Left lung (tissue), 10 donors: ENCODE data around the gene FARP1. TPM values are rescaled to one million over a fixed set of nuclear protein-coding genes. Genes with fewer than 3 reads are reported as not detected.

Experiments used
- ATAC-seq: fragments of 200-7000 bp; cut with Tn5 transposase; one replicate; pipeline ENCODE4 v1.9.1; 2020; ENCODE audit warnings: moderate library complexity
- DNase-seq, 4 donors: peaks; one replicate each; pipeline ENCODE4 v3.0.0-alpha.2; 2013 to 2020
- H3K27ac ChIP-seq, 2 donors: fragments of 200-600 bp; sonication (generic) in 1 of 2; one replicate each; pipeline versions ENCODE4 v1.5.0 to v1.8.0; 2020 to 2021
- H3K27me3 ChIP-seq, 2 donors: fragments of 200-600 bp; sonication (generic) in 1 of 2; one replicate each; pipeline versions ENCODE4 v1.5.0 to v1.8.0; 2020 to 2021
- H3K36me3 ChIP-seq, 2 donors: fragments of 200-600 bp; sonication (generic) in 1 of 2; one replicate each; pipeline versions ENCODE4 v1.5.0 to v1.8.0; 2020 to 2021
- H3K4me1 ChIP-seq, 2 donors: fragments of 200-600 bp; one replicate each; pipeline ENCODE4 v1.8.0; 2021
- H3K4me3 ChIP-seq, 2 donors: fragments of 200-600 bp; sonication (generic) in 1 of 2; one replicate each; pipeline versions ENCODE4 v1.5.0 to v1.8.0; 2020 to 2021; ENCODE audit warnings: mild to moderate bottlenecking in 1 of 2
- H3K9me3 ChIP-seq, 2 donors: fragments of 200-600 bp; sonication (generic) in 1 of 2; one replicate each; pipeline versions ENCODE4 v1.5.0 to v1.8.0; 2020 to 2021
- CTCF ChIP-seq, 2 donors: fragments of 200-600 bp; sonication (generic) in 1 of 2; IDR thresholded peaks; one replicate each; pipeline versions ENCODE4 v1.5.0 to v1.8.0; 2021; ENCODE audit warnings: antibody characterized with exemption in 2 of 2
- intact Hi-C, 2 donors: fragments of 100-400 bp; cut with DNase I; formaldehyde crosslinking; loops; one replicate each; pipeline versions ENCODE4 v1.11.2 to v1.14.2; 2022
- polyA plus RNA-seq, 6 donors: library from polyadenylated mRNA; unstranded; fragments of 120-200 nt; gene quantifications; one replicate each; pipeline ENCODE4 v1.2.1, GENCODE V29; 2013; ENCODE audit not compliant: insufficient read length in 6 of 6
- total RNA-seq, 2 donors: library from RNA; stranded (reverse); fragmentation: NEBNext Ultra II Directional; extraction: Animal tissue kit (Norgen Biotek cat#: 25700); gene quantifications; one replicate each; pipeline ENCODE4 v1.2.1, GENCODE V29; 2021
- donor health status: DM: no; HTN: yes; CAD: no.
- donor health status: DM: no; HTN: no; CAD: no.

FARP1 gene
- total and polyA plus RNA-seq, 8 donors = 78.9 to 142 (median 132) TPM

GRCh38 chr13:98187155-98187964, 44.5 kb downstream of the FARP1 start:
- peaks cover 0 to 12% of the 10 kb centered on the region in 2 donors for H3K4me1 ChIP-seq
- H3K36me3 ChIP-seq = no peaks in the 10 kb centered on the region
- DNase-seq (no peak), ATAC-seq (no peak)
- no peak overlapping the region for H3K27ac ChIP-seq
- H3K27me3 ChIP-seq = no peaks in the 10 kb centered on the region
- H3K4me3 ChIP-seq = no peak overlapping the region
- intact Hi-C loops = no loop called here
- no peaks in the 10 kb centered on the region for H3K9me3 ChIP-seq
- TF ChIP-seq CTCF (IDR thresholded peaks at IDR 0.05) = no peak

GRCh38 chr13:98187965-98188261, 45.0 kb downstream of the FARP1 start:
- H3K27ac ChIP-seq = no peak overlapping the region
- no peak for ATAC-seq
- TF ChIP-seq CTCF (IDR thresholded peaks at IDR 0.05) = no peak
- DNase-seq = no peak
- no peaks in the 10 kb centered on the region for H3K36me3 ChIP-seq
- no peaks in the 10 kb centered on the region for H3K27me3 ChIP-seq
- no peak overlapping the region for H3K4me3 ChIP-seq
- peaks cover 0 to 12% of the 10 kb centered on the region in 2 donors for H3K4me1 ChIP-seq
- H3K9me3 ChIP-seq = no peaks in the 10 kb centered on the region
- intact Hi-C loops = no loop called here

GRCh38 chr13:98188544-98189166, 45.8 kb downstream of the FARP1 start:
- Histone ChIP-seq H3K27me3 (no peaks in the 10 kb centered on the region), H3K9me3 (no peaks in the 10 kb centered on the region), H3K4me1 (peaks cover 0 to 12% of the 10 kb centered on the region in 2 donors), H3K4me3 (no peak overlapping the region), H3K27ac (no peak overlapping the region), H3K36me3 (no peaks in the 10 kb centered on the region)
- TF ChIP-seq CTCF (IDR thresholded peaks at IDR 0.05) = no peak
- intact Hi-C loops = no loop called here
- no peak for DNase-seq
- no peak for ATAC-seq

GRCh38 chr13:98189841-98190505, 47.1 kb downstream of the FARP1 start:
- H3K4me1 ChIP-seq = peaks cover 0 to 12% of the 10 kb centered on the region in 2 donors
- no peak for TF ChIP-seq CTCF (IDR thresholded peaks at IDR 0.05)
- no peaks in the 10 kb centered on the region for H3K36me3 ChIP-seq
- H3K4me3 ChIP-seq = no peak overlapping the region
- ATAC-seq (no peak), DNase-seq (no peak)
- no peaks in the 10 kb centered on the region for H3K9me3 ChIP-seq
- H3K27ac ChIP-seq = no peak overlapping the region
- no peaks in the 10 kb centered on the region for H3K27me3 ChIP-seq
- intact Hi-C loops = no loop called here

- DNase-seq (no peak), ATAC-seq (no peak)
- Histone ChIP-seq H3K36me3 (no peaks in the 10 kb centered on the region), H3K4me1 (peaks cover 0 to 12% of the 10 kb centered on the region in 2 donors), H3K27ac (no peak overlapping the region), H3K9me3 (no peaks in the 10 kb centered on the region), H3K27me3 (no peaks in the 10 kb centered on the region), H3K4me3 (no peak overlapping the region)
- no peak for TF ChIP-seq CTCF (IDR thresholded peaks at IDR 0.05)
- intact Hi-C loops = no loop called here
These were observed 48.1 kb downstream of the FARP1 start for GRCh38 chr13:98190889-98191444.
